ENCODE measurements around the gene AIF1L. TPM values are rescaled to one million over a fixed set of nuclear protein-coding genes. Genes with fewer than 3 reads are reported as not detected.
A peak's percentile ranks its signal among the peaks of the same experiment; 100 is the strongest.

The AIF1L gene
- polyA plus RNA-seq (2012; ENCODE audit: insufficient read depth, insufficient read length, low read depth): not detected

DNA sequence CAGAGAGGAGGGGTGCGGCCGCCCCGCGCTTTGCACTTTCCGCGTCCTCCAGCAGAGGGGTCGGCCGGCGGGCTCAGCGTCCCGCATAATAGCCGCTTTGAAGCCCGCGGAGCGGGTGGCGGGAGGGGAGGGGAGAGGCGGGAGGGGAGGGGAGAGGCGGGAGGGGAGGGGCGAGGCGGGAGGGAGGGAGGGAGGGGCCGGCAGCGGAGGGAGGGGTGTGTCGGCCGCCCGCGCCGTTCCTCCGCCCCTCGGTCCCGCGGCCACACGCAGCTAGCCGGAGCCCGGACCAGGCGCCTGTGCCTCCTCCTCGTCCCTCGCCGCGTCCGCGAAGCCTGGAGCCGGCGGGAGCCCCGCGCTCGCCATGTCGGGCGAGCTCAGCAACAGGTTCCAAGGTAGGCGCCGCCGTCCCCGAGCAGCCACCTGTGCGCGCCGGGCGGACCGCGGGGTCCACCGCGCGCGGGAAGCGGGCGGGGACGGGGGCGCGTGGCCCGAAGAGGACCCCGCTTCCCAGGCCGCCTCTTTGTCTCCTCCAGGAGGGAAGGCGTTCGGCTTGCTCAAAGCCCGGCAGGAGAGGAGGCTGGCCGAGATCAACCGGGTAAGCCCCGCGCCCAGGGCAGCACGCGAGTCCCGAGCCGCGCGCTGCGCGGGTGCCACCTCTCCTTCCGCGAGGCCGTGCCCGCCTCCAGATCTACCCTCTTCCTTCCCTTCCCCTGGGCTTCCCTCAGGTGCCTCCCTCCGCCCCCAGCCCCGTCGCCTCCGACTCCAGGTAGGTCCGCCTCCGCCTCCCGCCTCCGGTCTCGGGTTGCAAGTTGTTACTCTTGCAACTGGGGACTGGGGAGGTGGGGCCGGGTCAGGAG, at the start of gene AIF1L:
TSS of gene AIF1L (plus strand) at position 263 of the 857 bp plus-strand sequence. CDS start at position 362, 99 bp downstream.
- Histone ChIP-seq H3K36me3 (no peaks in the 10 kb centered on the region), H3K9me3 (no peaks in the 10 kb centered on the region), H3K4me1 (no peaks in the 10 kb centered on the region), H3K27me3 (peaks cover 36% of the 10 kb centered on the region), H3K4me3 (ENCODE audit: low read depth, low read length) (peak within 1 kb of the TSS; percentile 8)
- 0 out of 2 replicates have a peak, but pooled peaks have one; percentile 2 for TF ChIP-seq CTCF (IDR thresholded peaks at IDR 0.05; ENCODE audit: low read depth, low read length)
- peak; percentile 51 for DNase-seq

GRCh38 chr9:131046581-131047202, 49.6 kb upstream of the AIF1L start:
- no peaks in the 10 kb centered on the region for H3K36me3 ChIP-seq
- no peaks in the 10 kb centered on the region for H3K27me3 ChIP-seq
- no peaks in the 10 kb centered on the region for H3K4me1 ChIP-seq
- H3K9me3 ChIP-seq: no peaks in the 10 kb centered on the region
- peak; percentile 92 for TF ChIP-seq CTCF (IDR thresholded peaks at IDR 0.05; ENCODE audit: low read depth, low read length)
- DNase-seq: peak; percentile 81
- H3K4me3 ChIP-seq (ENCODE audit: low read depth, low read length): peak overlapping the region; percentile 33

DNA sequence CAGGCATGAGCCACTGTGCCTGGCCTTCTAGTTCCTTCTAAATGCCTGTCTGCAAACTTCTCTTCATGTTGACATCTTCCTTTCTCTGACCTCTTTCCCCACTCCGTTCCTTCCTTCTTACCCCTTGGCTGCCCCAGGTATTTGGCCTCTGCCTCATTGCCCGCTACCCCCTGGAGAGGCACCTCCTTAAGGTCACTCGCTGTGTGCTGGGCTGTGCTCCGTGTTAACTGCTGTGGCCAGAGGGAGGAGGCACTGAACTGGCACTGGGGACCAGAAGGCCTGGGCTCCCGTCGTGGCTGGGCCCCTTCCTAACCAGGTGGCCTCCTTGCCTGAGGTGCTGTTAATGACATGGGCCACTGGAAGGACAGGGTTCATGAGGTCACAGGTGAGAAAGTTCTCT, 48.0 kb upstream of the AIF1L start:
- no peak for DNase-seq
- no peaks in the 10 kb centered on the region for H3K9me3 ChIP-seq
- no peaks in the 10 kb centered on the region for H3K36me3 ChIP-seq
- no peak for TF ChIP-seq CTCF (IDR thresholded peaks at IDR 0.05; ENCODE audit: low read depth, low read length)
- no peaks in the 10 kb centered on the region for H3K4me1 ChIP-seq
- no peaks in the 10 kb centered on the region for H3K27me3 ChIP-seq
- no peak overlapping the region for H3K4me3 ChIP-seq (ENCODE audit: low read depth, low read length)

DNA sequence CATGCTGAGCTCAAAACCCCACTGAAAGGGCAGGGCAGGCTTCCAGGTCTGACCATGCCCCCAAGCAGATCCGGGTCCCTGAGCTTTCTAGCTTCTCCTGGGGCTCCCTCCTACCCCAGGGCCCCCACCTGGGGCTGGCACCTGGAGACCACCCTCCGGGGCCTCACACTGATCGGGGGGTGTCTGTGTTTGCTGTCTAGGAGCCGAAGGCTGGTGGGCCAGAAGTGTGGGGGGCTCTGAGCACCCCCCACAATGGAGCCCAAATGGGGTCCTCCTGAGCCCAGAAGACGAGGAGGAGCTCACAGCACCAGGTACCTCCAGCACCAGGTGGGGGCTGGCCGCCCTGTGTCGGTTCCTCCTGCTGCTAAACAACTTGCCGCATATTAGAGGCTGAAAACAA, 47.5 kb upstream of the AIF1L start:
- DNase-seq: no peak
- no peaks in the 10 kb centered on the region for H3K36me3 ChIP-seq
- H3K4me1 ChIP-seq: no peaks in the 10 kb centered on the region
- H3K4me3 ChIP-seq (ENCODE audit: low read depth, low read length): no peak overlapping the region
- TF ChIP-seq CTCF (IDR thresholded peaks at IDR 0.05; ENCODE audit: low read depth, low read length): no peak
- no peaks in the 10 kb centered on the region for H3K27me3 ChIP-seq
- no peaks in the 10 kb centered on the region for H3K9me3 ChIP-seq

DNA sequence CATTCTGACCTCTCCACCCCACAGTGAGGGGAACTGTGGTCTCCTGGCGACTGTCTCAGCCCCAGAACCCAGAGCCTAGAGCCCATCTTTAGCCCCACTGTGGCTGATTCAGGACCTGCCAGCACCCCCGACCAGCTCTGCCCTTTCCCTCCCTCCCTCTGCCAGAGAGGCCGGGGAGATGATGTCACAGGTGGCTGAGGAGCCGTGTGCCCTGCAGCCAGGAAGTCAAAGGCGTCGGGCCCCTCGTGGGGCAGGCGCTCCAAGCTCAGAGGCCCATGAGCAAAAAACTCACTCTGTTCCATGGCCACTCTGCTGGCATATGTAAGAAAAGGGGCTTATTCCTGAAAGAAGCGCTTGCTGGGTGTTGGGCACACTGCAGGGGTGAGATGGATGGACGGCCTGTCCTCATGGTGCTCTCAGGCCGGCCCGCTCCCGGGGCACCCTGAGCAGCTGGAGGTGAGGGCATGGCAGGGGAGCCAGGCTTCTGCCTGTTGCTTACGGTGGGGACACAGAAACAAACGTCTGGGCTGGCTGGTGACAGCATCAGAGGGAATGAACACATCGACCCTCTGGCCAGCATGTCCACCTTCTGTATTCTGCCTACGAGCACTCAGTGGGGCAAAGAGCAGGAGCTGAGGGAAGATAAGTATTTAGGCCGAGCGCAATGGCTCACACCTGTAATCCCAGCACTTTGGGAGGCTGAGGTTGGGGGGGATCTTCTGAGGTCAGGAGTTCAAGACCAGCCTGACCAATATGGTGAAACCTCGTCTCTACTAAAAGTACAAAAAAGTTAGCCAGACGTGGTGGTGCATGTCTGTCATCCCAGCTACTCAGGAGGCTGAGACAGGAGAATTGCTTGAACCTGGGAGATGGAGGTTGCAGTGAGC, 46.3 kb upstream of the AIF1L start:
- Histone ChIP-seq H3K36me3 (no peaks in the 10 kb centered on the region), H3K4me3 (ENCODE audit: low read depth, low read length) (no peak overlapping the region), H3K9me3 (no peaks in the 10 kb centered on the region), H3K27me3 (no peaks in the 10 kb centered on the region), H3K4me1 (no peaks in the 10 kb centered on the region)
- DNase-seq: no peak
- TF ChIP-seq CTCF (IDR thresholded peaks at IDR 0.05; ENCODE audit: low read depth, low read length): no peak

Measured in BE2C (cell line).